HepG2 (cell line): ENCODE results near the gene RMI2. TPM values are rescaled to one million over a fixed set of nuclear protein-coding genes. Genes with fewer than 3 reads are reported as not detected.

ENCODE experiments used
- BORCS8-MEF2B ChIP-seq: sonication (generic); formaldehyde crosslinking; IDR thresholded peaks from 2 replicates; pipeline ENCODE4 v1.8.0; 2022; ENCODE audit warnings: mild to moderate bottlenecking, missing genetic modification reagents
- CCDC6 ChIP-seq: sonication (generic); formaldehyde crosslinking; IDR thresholded peaks from 2 replicates; pipeline ENCODE4 v1.8.1; 2022; ENCODE audit warnings: mild to moderate bottlenecking, missing genetic modification reagents, moderate library complexity
- HNRNPK ChIP-seq: fragments of 200-400 bp; formaldehyde crosslinking; IDR thresholded peaks from 2 replicates; pipeline ENCODE4 v1.6.1; 2018; ENCODE audit warnings: low read length, low read depth, moderate library complexity, mild to moderate bottlenecking; ENCODE audit not compliant: poor library complexity, severe bottlenecking
- HOXA5 ChIP-seq: sonication (generic); formaldehyde crosslinking; IDR thresholded peaks from 2 replicates; pipeline ENCODE4 v1.4.0; 2020; ENCODE audit warnings: missing genetic modification reagents
- KIAA2018 ChIP-seq: sonication (generic); formaldehyde crosslinking; IDR thresholded peaks from 2 replicates; pipeline ENCODE4 v1.5.0; 2020; ENCODE audit warnings: mild to moderate bottlenecking, missing genetic modification reagents, borderline replicate concordance
- MAX ChIP-seq: IDR thresholded peaks from 2 replicates; pipeline ENCODE4 v1.6.1; 2012; ENCODE audit warnings: inconsistent platforms
- NFKB2 ChIP-seq: sonication (generic); formaldehyde crosslinking; IDR thresholded peaks from 2 replicates; pipeline ENCODE4 v1.4.0; 2020; ENCODE audit warnings: missing genetic modification reagents, borderline replicate concordance
- NFYB ChIP-seq: sonication (generic); formaldehyde crosslinking; IDR thresholded peaks from 2 replicates; pipeline ENCODE4 v1.4.0; 2020; ENCODE audit warnings: missing genetic modification reagents
- RFX5 ChIP-seq: IDR thresholded peaks from 2 replicates; pipeline ENCODE4 v1.6.1; 2011; ENCODE audit warnings: low read depth, low read length, improper control_type of control experiment
- ZBTB33 ChIP-seq: sonication (generic); formaldehyde crosslinking; IDR thresholded peaks from 2 replicates; pipeline ENCODE4 v1.4.0; 2020; ENCODE audit warnings: missing genetic modification reagents
- ZNF280D ChIP-seq: sonication (generic); formaldehyde crosslinking; IDR thresholded peaks from 2 replicates; pipeline ENCODE4 v1.5.1; 2020; ENCODE audit warnings: mild to moderate bottlenecking, missing genetic modification reagents
- ZNF33B ChIP-seq: sonication (generic); formaldehyde crosslinking; IDR thresholded peaks from 2 replicates; pipeline ENCODE4 v1.5.1; 2020; ENCODE audit warnings: mild to moderate bottlenecking, missing genetic modification reagents
- ZNF577 ChIP-seq: sonication (generic); formaldehyde crosslinking; IDR thresholded peaks from 2 replicates; pipeline ENCODE4 v1.4.0; 2020; ENCODE audit warnings: mild to moderate bottlenecking, low read depth, missing genetic modification reagents, borderline replicate concordance
- ZNF768 ChIP-seq: sonication (generic); formaldehyde crosslinking; IDR thresholded peaks from 2 replicates; pipeline ENCODE4 v1.4.0; 2020; ENCODE audit warnings: missing genetic modification reagents
- ZNF781 ChIP-seq: sonication (generic); formaldehyde crosslinking; IDR thresholded peaks from 2 replicates; pipeline ENCODE4 v1.5.1; 2020; ENCODE audit warnings: borderline replicate concordance, mild to moderate bottlenecking, missing genetic modification reagents; ENCODE audit errors: not compliant biosample characterization
- polyA plus RNA-seq, 8 experiments: library from polyadenylated mRNA; depleted of rRNA in 3 of 8; stranded (reverse) in 7 of 8; unstranded in 1 of 8; fragments of >200 nt; fragmentation: Illumina TruSeq in 4 of 8; extraction: Trizol in 4 of 8; gene quantifications; 2 replicates each; pipeline versions ENCODE4 v1.2.1 to v1.2.3, GENCODE V29; 2011 to 2016; ENCODE audit warnings: low read depth in 4 of 8, missing spikeins in 1 of 8, mixed read lengths in 1 of 8; ENCODE audit not compliant: insufficient read depth in 1 of 8
- total RNA-seq, 5 experiments: library from RNA; depleted of rRNA; stranded (reverse); fragments of >200 nt; fragmentation: Illumina TruSeq; extraction: Trizol; gene quantifications; 2 replicates each; pipeline ENCODE4 v1.2.3, GENCODE V29; 2016; ENCODE audit warnings: low read depth in 1 of 5

RMI2 gene
- total and polyA plus RNA-seq, 2 of the 13 experiments (the other 11 are each of a cell fraction or from before 2014, with no cell fraction given): 24.5 to 55.7 TPM

- peak; percentile 89; the same call in 1 of the 2 replicates for TF ChIP-seq NFKB2 (CRISPR knock-in tag)
- no peak for TF ChIP-seq ZNF577 (CRISPR knock-in tag)
- no peak for TF ChIP-seq HNRNPK
- TF ChIP-seq RFX5: no peak
- TF ChIP-seq CCDC6: peak; percentile 56; the same call in 1 of the 2 replicates
- TF ChIP-seq ZNF781 (CRISPR knock-in tag): peak; percentile 51
- peak; percentile 77 for TF ChIP-seq MAX
- peak; percentile 65; the same call in 1 of the 2 replicates for TF ChIP-seq BORCS8-MEF2B (CRISPR knock-in tag)
- TF ChIP-seq ZBTB33 (CRISPR knock-in tag): 0 out of 2 replicates have a peak, but pooled peaks have one; percentile 5
- peak; percentile 63 for TF ChIP-seq ZNF280D
- TF ChIP-seq ZNF768 (CRISPR knock-in tag): peak; percentile 92
- peak; percentile 57; the same call in 1 of the 2 replicates for TF ChIP-seq HOXA5 (CRISPR knock-in tag)
- TF ChIP-seq ZNF33B (CRISPR knock-in tag): no peak; the same call in none of the 2 replicates
- TF ChIP-seq NFYB (CRISPR knock-in tag): 0 out of 2 replicates have a peak, but pooled peaks have one; percentile 18
- TF ChIP-seq KIAA2018 (CRISPR knock-in tag): no peak
These were observed 47.6 kb upstream of the RMI2 start (continued) for GRCh38 chr16:11297492-11298142.
